AML-193 (cell line): ENCODE results near the gene C11orf21.

Experiments
- DNase-seq, 2 experiments: peaks; one replicate each; lab custom pipeline; 2025; lab: John Stamatoyannopoulos, UW

The C11orf21 gene

GRCh38 chr11:2260491-2261364, 41.0 kb downstream of the C11orf21 start:
- DNase-seq = no peak

GRCh38 chr11:2259897-2260451, 41.7 kb downstream of the C11orf21 start:
- no peak for DNase-seq

- DNase-seq = no peak
Measured at GRCh38 chr11:2259466-2259830, 42.3 kb downstream of the C11orf21 start.

GRCh38 chr11:2258501-2259465, 42.9 kb downstream of the C11orf21 start:
- no peak for DNase-seq

- no peak for DNase-seq
Measured at GRCh38 chr11:2256951-2257700, 44.6 kb downstream of the C11orf21 start.

- DNase-seq = no peak
Measured at GRCh38 chr11:2256293-2256913, 45.3 kb downstream of the C11orf21 start.

GRCh38 chr11:2252018-2252417, 49.7 kb downstream of the C11orf21 start:
- DNase-seq = no peak

GRCh38 chr11:2251138-2251537, 50.6 kb downstream of the C11orf21 start:
- no peak for DNase-seq

- DNase-seq = no peak
Measured at GRCh38 chr11:2250485-2250884, 51.2 kb downstream of the C11orf21 start.

GRCh38 chr11:2250041-2250440, 51.7 kb downstream of the C11orf21 start:
- DNase-seq = no peak

GRCh38 chr11:2249189-2249916, 52.4 kb downstream of the C11orf21 start:
- no peak for DNase-seq

GRCh38 chr11:2248762-2249161, 53.0 kb downstream of the C11orf21 start:
- no peak for DNase-seq

GRCh38 chr11:2248242-2248641, 53.5 kb downstream of the C11orf21 start:
- no peak for DNase-seq

- DNase-seq = no peak
Measured at GRCh38 chr11:2247496-2247895, 54.2 kb downstream of the C11orf21 start.
